ENCODE results near the gene JAZF1. TPM values are rescaled to one million over a fixed set of nuclear protein-coding genes. Genes with fewer than 3 reads are reported as not detected.

JAZF1 gene
- total and polyA plus RNA-seq, 2 donors (not counting 1 experiment from before 2014, with no cell fraction given): 14.0 to 38.6 TPM

GRCh38 chr7:27808626-27809025 lies 372.0 kb downstream of the JAZF1 start:
- H3K9ac ChIP-seq (ENCODE audit: low read length): no peak overlapping the region
- no peaks in the 10 kb centered on the region for H4K20me1 ChIP-seq (ENCODE audit: control insufficient read depth, insufficient read depth, low read length, poor library complexity, severe bottlenecking)
- Mint-ChIP-seq H3K4me3 (no peak overlapping the region), H3K27me3 (no peaks in the 10 kb centered on the region), H3K27ac (no peak overlapping the region), H3K9me3 (ENCODE audit: insufficient read depth) (no peaks in the 10 kb centered on the region), H3K4me1 (no peaks in the 10 kb centered on the region)
- H3K4me3 ChIP-seq (ENCODE audit: control extremely low read depth in 1 of 5, extremely low read depth in 1 of 5, insufficient read depth in 1 of 5, low read depth in 2 of 5, low read length in 4 of 5): no peak overlapping the region
- no peak for TF ChIP-seq CTCF (IDR thresholded peaks at IDR 0.05)
- no peak for TF ChIP-seq EZH2 (IDR thresholded peaks at IDR 0.05; ENCODE audit: borderline replicate concordance, insufficient read depth, low read depth, low read length, poor library complexity, severe bottlenecking)
- 100% methylated on average over 1 of the region's 2 CpGs for WGBS (ENCODE audit: insufficient coverage)
- H3K4me2 ChIP-seq (replicated peaks; ENCODE audit: low read depth, low read length, poor library complexity, severe bottlenecking): no peak overlapping the region
- no peak overlapping the region for H2AFZ ChIP-seq (ENCODE audit: insufficient read depth, low read depth, low read length, poor library complexity, severe bottlenecking)
- ChIA-PET POLR2A (no interaction called here), CTCF (no interaction called here)
- H3K36me3 ChIP-seq (replicated peaks in 1 of 2; ENCODE audit: control extremely low read depth in 1 of 2, control insufficient read depth in 1 of 2, extremely low read depth in 1 of 2, insufficient read depth in 2 of 2, low read length in 1 of 2): peaks cover 2 to 10% of the 10 kb centered on the region in 2 experiments
- no peaks in the 10 kb centered on the region for H3K9me3 ChIP-seq (ENCODE audit: control extremely low read depth in 1 of 3, control insufficient read depth in 2 of 3, insufficient read depth in 1 of 3, low read length in 2 of 3)
- no peaks in the 10 kb centered on the region for H3K27me3 ChIP-seq (replicated peaks in 1 of 4; ENCODE audit: control extremely low read depth in 1 of 4, control insufficient read depth in 3 of 4, insufficient read depth in 4 of 4, low read length in 3 of 4)
- H3K79me2 ChIP-seq (ENCODE audit: control insufficient read depth, insufficient read depth, low read length): no peaks in the 10 kb centered on the region
- ATAC-seq (ENCODE audit: low read depth) (no peak), DNase-seq (no peak)
- H3K27ac ChIP-seq (ENCODE audit: low read length in 2 of 2): no peak overlapping the region
- intact Hi-C loops (cut with micrococcal nuclease): no loop called here
- no peaks in the 10 kb centered on the region for H3K4me1 ChIP-seq (ENCODE audit: control insufficient read depth in 2 of 2, insufficient read depth in 2 of 2, low read length in 2 of 2)

- Histone ChIP-seq H2AFZ (ENCODE audit: insufficient read depth, low read depth, low read length, poor library complexity, severe bottlenecking) (no peak overlapping the region), H3K9me3 (ENCODE audit: control extremely low read depth in 1 of 3, control insufficient read depth in 2 of 3, insufficient read depth in 1 of 3, low read length in 2 of 3) (no peaks in the 10 kb centered on the region), H3K36me3 (replicated peaks in 1 of 2; ENCODE audit: control extremely low read depth in 1 of 2, control insufficient read depth in 1 of 2, extremely low read depth in 1 of 2, insufficient read depth in 2 of 2, low read length in 1 of 2) (peaks cover 8 to 13% of the 10 kb centered on the region in 2 experiments), H4K20me1 (ENCODE audit: control insufficient read depth, insufficient read depth, low read length, poor library complexity, severe bottlenecking) (no peaks in the 10 kb centered on the region), H3K79me2 (ENCODE audit: control insufficient read depth, insufficient read depth, low read length) (no peaks in the 10 kb centered on the region), H3K4me3 (ENCODE audit: control extremely low read depth in 1 of 5, extremely low read depth in 1 of 5, insufficient read depth in 1 of 5, low read depth in 2 of 5, low read length in 4 of 5) (no peak overlapping the region), H3K9ac (ENCODE audit: low read length) (no peak overlapping the region), H3K27ac (ENCODE audit: low read length in 2 of 2) (no peak overlapping the region), H3K4me2 (replicated peaks; ENCODE audit: low read depth, low read length, poor library complexity, severe bottlenecking) (no peak overlapping the region), H3K4me1 (ENCODE audit: control insufficient read depth in 2 of 2, insufficient read depth in 2 of 2, low read length in 2 of 2) (no peaks in the 10 kb centered on the region), H3K27me3 (replicated peaks in 1 of 4; ENCODE audit: control extremely low read depth in 1 of 4, control insufficient read depth in 3 of 4, insufficient read depth in 4 of 4, low read length in 3 of 4) (no peaks in the 10 kb centered on the region)
- intact Hi-C loops (cut with micrococcal nuclease): no loop called here
- no peaks in the 10 kb centered on the region for H3K9me3 Mint-ChIP-seq (ENCODE audit: insufficient read depth)
- TF ChIP-seq CTCF (IDR thresholded peaks at IDR 0.05): no peak
- no peaks in the 10 kb centered on the region for H3K27me3 Mint-ChIP-seq
- ChIA-PET POLR2A (no interaction called here), CTCF (no interaction called here)
- H3K4me3 Mint-ChIP-seq: no peak overlapping the region
- ATAC-seq (ENCODE audit: low read depth) (no peak), DNase-seq (no peak)
- no CpG with 5 or more reads among the region's 3 CpGs for WGBS (ENCODE audit: insufficient coverage)
- H3K4me1 Mint-ChIP-seq: no peaks in the 10 kb centered on the region
- no peak overlapping the region for H3K27ac Mint-ChIP-seq
These were observed 376.5 kb downstream of the JAZF1 start for GRCh38 chr7:27804139-27804538.

All from B cell (primary cell).